ENCODE results near the gene DOCK9. TPM values are rescaled to one million over a fixed set of nuclear protein-coding genes. Genes with fewer than 3 reads are reported as not detected.

The DOCK9 gene
- total and polyA plus RNA-seq, 2 donors (not counting 1 experiment from before 2014, with no cell fraction given): 18.5 to 28.0 TPM

DNA sequence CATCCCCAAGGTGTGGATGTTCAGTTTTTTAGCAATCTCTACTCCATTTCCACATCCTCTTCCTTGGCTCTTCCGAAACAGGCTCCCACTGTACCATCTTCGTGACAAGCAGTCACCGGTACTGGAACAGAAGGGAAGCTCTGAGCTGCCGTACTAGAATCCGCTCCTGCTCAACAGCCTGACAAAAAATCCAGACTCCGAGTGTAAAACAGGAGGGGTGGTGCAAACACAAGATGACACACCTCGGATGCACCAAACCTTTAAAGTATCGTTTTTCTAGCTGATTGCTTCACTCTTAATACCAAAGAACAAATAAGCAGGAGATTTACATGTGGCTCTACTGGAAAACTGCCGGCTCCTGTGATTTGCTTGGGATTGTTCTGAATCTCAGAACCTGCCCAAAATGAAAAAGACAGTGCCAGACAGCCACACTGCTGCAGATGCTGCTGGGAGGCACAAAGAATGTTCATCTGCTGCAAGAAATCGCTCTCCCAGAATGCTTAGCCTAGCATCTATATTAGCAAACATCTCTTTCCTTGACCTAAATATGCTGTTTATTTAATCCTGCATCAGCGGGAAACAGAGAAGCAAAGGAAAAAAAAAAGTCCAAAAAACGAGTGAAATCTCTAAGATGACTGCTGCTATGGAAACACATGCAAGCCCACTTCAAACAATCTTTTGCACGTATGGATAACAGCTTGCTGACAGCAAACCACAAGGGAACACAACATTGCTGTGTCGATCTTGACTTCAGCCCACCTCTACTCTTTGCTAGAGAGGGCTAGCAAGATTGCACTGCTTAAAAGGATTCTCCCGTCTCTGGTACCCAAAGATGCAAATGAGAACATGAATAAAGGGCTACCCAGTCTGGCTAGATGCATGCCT, 38.0 kb upstream of the DOCK9 start:
- ChIA-PET POLR2A (no interaction called here), CTCF (no interaction called here)

DNA sequence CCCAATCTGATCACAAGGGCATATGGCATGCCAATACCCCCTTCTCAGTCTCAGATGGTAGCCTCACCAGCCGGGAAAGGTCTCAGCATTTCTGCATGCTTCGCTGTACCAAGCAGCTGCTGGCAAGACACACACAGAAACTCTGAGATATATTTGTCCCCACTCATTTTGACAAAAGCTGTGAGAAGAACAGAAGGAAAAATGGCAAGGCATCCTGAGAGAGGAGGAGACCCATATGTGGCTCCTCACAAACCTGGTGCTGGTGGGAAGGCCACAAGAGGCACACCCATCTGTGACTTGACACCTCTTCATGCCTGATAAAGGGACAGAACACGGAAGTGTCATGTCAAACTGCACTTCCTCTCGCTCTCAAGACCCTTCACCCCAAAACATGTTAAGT, 36.7 kb upstream of the DOCK9 start:
- ATAC-seq (ENCODE audit: low read depth): no peak
- no peak for DNase-seq
- intact Hi-C loops (cut with micrococcal nuclease): no loop called here
- H3K9ac ChIP-seq (ENCODE audit: low read length): no peak overlapping the region
- peaks cover 0 to 4% (median 0%) of the 10 kb centered on the region in 4 experiments for H3K27me3 ChIP-seq (replicated peaks in 1 of 4; ENCODE audit: control extremely low read depth in 1 of 4, control insufficient read depth in 3 of 4, insufficient read depth in 4 of 4, low read length in 3 of 4)
- POLR2A ChIA-PET: no interaction called here
- no peaks in the 10 kb centered on the region for H3K36me3 ChIP-seq (replicated peaks in 1 of 2; ENCODE audit: control extremely low read depth in 1 of 2, control insufficient read depth in 1 of 2, extremely low read depth in 1 of 2, insufficient read depth in 2 of 2, low read length in 1 of 2)
- no peak overlapping the region for H3K27ac ChIP-seq (ENCODE audit: low read length in 2 of 2)
- TF ChIP-seq, protein P1, sequence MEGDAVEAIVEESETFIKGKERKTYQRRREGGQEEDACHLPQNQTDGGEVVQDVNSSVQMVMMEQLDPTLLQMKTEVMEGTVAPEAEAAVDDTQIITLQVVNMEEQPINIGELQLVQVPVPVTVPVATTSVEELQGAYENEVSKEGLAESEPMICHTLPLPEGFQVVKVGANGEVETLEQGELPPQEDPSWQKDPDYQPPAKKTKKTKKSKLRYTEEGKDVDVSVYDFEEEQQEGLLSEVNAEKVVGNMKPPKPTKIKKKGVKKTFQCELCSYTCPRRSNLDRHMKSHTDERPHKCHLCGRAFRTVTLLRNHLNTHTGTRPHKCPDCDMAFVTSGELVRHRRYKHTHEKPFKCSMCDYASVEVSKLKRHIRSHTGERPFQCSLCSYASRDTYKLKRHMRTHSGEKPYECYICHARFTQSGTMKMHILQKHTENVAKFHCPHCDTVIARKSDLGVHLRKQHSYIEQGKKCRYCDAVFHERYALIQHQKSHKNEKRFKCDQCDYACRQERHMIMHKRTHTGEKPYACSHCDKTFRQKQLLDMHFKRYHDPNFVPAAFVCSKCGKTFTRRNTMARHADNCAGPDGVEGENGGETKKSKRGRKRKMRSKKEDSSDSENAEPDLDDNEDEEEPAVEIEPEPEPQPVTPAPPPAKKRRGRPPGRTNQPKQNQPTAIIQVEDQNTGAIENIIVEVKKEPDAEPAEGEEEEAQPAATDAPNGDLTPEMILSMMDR (IDR thresholded peaks at IDR 0.05): no peak
- H4K20me1 ChIP-seq (ENCODE audit: control insufficient read depth, insufficient read depth, low read length, poor library complexity, severe bottlenecking): no peaks in the 10 kb centered on the region
- CTCF ChIA-PET: no interaction called here
- peaks cover 4% of the 10 kb centered on the region for H3K79me2 ChIP-seq (ENCODE audit: control insufficient read depth, insufficient read depth, low read length)
- no peak overlapping the region for H3K4me3 ChIP-seq (ENCODE audit: control extremely low read depth in 1 of 5, extremely low read depth in 1 of 5, insufficient read depth in 1 of 5, low read depth in 2 of 5, low read length in 4 of 5)
- no peaks in the 10 kb centered on the region for H3K9me3 Mint-ChIP-seq (ENCODE audit: insufficient read depth)
- H2AFZ ChIP-seq (ENCODE audit: insufficient read depth, low read depth, low read length, poor library complexity, severe bottlenecking): no peak overlapping the region
- no peak overlapping the region for H3K4me2 ChIP-seq (replicated peaks; ENCODE audit: low read depth, low read length, poor library complexity, severe bottlenecking)
- H3K27me3 Mint-ChIP-seq: no peaks in the 10 kb centered on the region
- 86% methylated on average over 2 of the region's 4 CpGs for WGBS (ENCODE audit: insufficient coverage)
- H3K4me1 ChIP-seq (ENCODE audit: control insufficient read depth in 2 of 2, insufficient read depth in 2 of 2, low read length in 2 of 2): no peaks in the 10 kb centered on the region
- no peak overlapping the region for H3K4me3 Mint-ChIP-seq
- H3K27ac Mint-ChIP-seq: no peak overlapping the region
- no peaks in the 10 kb centered on the region for H3K4me1 Mint-ChIP-seq
- peaks cover 0 to under 1% (median 0%) of the 10 kb centered on the region in 3 donors for H3K9me3 ChIP-seq (ENCODE audit: control extremely low read depth in 1 of 3, control insufficient read depth in 2 of 3, insufficient read depth in 1 of 3, low read length in 2 of 3)

More for the DNA sequence above, 38.0 kb upstream of the DOCK9 start:
- Histone ChIP-seq H3K9me3 (ENCODE audit: control extremely low read depth in 1 of 3, control insufficient read depth in 2 of 3, insufficient read depth in 1 of 3, low read length in 2 of 3) (peaks cover 0 to 4% (median 0%) of the 10 kb centered on the region in 3 donors), H3K27me3 (replicated peaks in 1 of 4; ENCODE audit: control extremely low read depth in 1 of 4, control insufficient read depth in 3 of 4, insufficient read depth in 4 of 4, low read length in 3 of 4) (peaks cover 0 to 4% (median 0%) of the 10 kb centered on the region in 4 experiments), H3K4me1 (ENCODE audit: control insufficient read depth in 2 of 2, insufficient read depth in 2 of 2, low read length in 2 of 2) (no peaks in the 10 kb centered on the region), H4K20me1 (ENCODE audit: control insufficient read depth, insufficient read depth, low read length, poor library complexity, severe bottlenecking) (no peaks in the 10 kb centered on the region), H3K4me3 (ENCODE audit: control extremely low read depth in 1 of 5, extremely low read depth in 1 of 5, insufficient read depth in 1 of 5, low read depth in 2 of 5, low read length in 4 of 5) (no peak overlapping the region), H3K4me2 (replicated peaks; ENCODE audit: low read depth, low read length, poor library complexity, severe bottlenecking) (no peak overlapping the region), H3K9ac (ENCODE audit: low read length) (no peak overlapping the region), H3K27ac (ENCODE audit: low read length in 2 of 2) (no peak overlapping the region), H3K79me2 (ENCODE audit: control insufficient read depth, insufficient read depth, low read length) (peaks cover 4% of the 10 kb centered on the region), H3K36me3 (replicated peaks in 1 of 2; ENCODE audit: control extremely low read depth in 1 of 2, control insufficient read depth in 1 of 2, extremely low read depth in 1 of 2, insufficient read depth in 2 of 2, low read length in 1 of 2) (no peaks in the 10 kb centered on the region), H2AFZ (ENCODE audit: insufficient read depth, low read depth, low read length, poor library complexity, severe bottlenecking) (no peak overlapping the region)
- DNase-seq: no peak
- no peaks in the 10 kb centered on the region for H3K27me3 Mint-ChIP-seq
- no peaks in the 10 kb centered on the region for H3K4me1 Mint-ChIP-seq
- no peak overlapping the region for H3K4me3 Mint-ChIP-seq
- H3K27ac Mint-ChIP-seq: no peak overlapping the region
- no peaks in the 10 kb centered on the region for H3K9me3 Mint-ChIP-seq (ENCODE audit: insufficient read depth)
- WGBS (ENCODE audit: insufficient coverage): 87% methylated on average over 12 of the region's 15 CpGs
- intact Hi-C loops (cut with micrococcal nuclease): no loop called here
- no peak for TF ChIP-seq EZH2 (IDR thresholded peaks at IDR 0.05; ENCODE audit: borderline replicate concordance, insufficient read depth, low read depth, low read length, poor library complexity, severe bottlenecking)
- TF ChIP-seq, protein P1 (IDR thresholded peaks at IDR 0.05): no peak
- ATAC-seq (ENCODE audit: low read depth): no peak
